Measurements from ENCODE around the gene SRGN.
A peak's percentile ranks its signal among the peaks of the same experiment; 100 is the strongest.

Gene SRGN

DNA sequence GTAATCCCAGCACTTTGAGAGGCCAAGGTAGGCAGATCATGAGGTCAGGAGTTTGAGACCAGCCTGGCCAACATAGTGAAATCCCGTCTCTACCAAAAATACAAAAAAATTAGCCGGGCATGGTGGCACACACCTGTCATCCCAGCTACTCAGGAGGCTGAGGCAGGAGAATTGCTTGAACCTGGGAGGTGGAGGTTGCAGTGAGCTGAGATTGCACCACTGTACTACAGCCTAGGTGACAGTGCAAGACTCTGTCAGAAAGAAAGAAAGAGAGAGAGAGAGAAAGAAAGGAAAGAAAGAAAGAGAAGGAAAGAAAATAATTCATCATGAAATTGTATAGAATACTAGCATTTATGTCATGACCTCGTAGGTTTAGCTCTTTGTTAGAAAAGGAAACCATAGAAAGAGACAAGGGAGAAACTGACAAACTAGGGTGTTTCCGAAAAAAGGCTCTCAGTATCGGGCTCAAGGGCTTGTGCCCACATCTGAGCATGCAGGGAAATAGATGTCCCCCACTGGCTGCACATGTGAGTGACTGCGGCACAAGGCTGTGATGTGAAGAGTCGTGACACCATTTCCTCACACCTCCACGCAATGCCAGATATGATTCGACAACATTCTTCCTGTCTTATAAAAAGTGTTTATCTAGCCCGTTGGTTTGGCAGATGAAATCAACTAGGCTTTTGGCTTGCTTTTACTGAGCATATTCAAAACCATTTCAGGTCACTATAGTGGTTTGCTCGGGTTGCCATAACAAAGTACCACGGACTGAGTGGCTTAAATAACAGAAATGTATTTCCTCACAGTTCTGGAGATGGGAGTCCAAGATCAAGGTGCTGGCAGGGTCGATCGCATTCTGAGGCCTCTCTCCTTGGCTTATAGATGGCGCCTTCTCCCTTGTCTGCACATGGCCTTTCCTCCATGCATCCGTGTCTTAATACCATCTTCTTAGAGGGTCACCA, 2.0 kb downstream of the SRGN start:
- Histone ChIP-seq H3K4me3 (ENCODE audit: low read depth, low read length) (peak overlapping the region; percentile 70), H3K36me3 (replicated peaks) (peaks cover 4% of the 10 kb centered on the region), H3K27ac (peak overlapping the region; percentile 95), H3K27me3 (replicated peaks) (no peaks in the 10 kb centered on the region)
- DNase-seq: peak; percentile 64
- TF ChIP-seq, protein P1, sequence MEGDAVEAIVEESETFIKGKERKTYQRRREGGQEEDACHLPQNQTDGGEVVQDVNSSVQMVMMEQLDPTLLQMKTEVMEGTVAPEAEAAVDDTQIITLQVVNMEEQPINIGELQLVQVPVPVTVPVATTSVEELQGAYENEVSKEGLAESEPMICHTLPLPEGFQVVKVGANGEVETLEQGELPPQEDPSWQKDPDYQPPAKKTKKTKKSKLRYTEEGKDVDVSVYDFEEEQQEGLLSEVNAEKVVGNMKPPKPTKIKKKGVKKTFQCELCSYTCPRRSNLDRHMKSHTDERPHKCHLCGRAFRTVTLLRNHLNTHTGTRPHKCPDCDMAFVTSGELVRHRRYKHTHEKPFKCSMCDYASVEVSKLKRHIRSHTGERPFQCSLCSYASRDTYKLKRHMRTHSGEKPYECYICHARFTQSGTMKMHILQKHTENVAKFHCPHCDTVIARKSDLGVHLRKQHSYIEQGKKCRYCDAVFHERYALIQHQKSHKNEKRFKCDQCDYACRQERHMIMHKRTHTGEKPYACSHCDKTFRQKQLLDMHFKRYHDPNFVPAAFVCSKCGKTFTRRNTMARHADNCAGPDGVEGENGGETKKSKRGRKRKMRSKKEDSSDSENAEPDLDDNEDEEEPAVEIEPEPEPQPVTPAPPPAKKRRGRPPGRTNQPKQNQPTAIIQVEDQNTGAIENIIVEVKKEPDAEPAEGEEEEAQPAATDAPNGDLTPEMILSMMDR (IDR thresholded peaks at IDR 0.05; ENCODE audit: low read depth, low read length, missing control alignments): no peak
- in situ Hi-C loops (cut with HindIII; ENCODE audit: low pct_ligation_motif_present, low sequenced_read_pairs): no loop called here

DNA sequence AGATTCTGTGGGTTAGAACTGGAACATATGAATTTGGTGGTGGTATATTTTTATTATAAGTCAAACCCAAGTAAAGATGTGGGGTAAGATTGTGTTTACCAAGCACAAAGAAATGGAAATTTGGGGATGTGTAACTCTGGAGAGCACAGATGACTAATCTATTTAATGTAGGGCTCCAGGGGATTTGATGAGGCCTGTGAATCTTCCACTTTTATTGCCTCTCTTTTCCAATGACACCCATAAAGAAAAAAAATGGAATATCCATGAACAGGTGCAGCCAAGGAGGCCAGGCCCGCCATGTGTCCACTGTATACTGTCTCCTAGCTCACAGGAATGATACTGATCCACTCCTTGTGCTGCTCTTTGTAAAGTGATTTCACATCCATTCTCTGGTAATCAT, 2.8 kb downstream of the SRGN start:
- H3K27ac ChIP-seq: peak overlapping the region; percentile 95
- in situ Hi-C loops (cut with HindIII; ENCODE audit: low pct_ligation_motif_present, low sequenced_read_pairs): no loop called here
- TF ChIP-seq, protein P1 (IDR thresholded peaks at IDR 0.05; ENCODE audit: low read depth, low read length, missing control alignments): no peak
- H3K27me3 ChIP-seq (replicated peaks): no peaks in the 10 kb centered on the region
- DNase-seq: no peak
- peaks cover 4% of the 10 kb centered on the region for H3K36me3 ChIP-seq (replicated peaks)
- H3K4me3 ChIP-seq (ENCODE audit: low read depth, low read length): peak overlapping the region; percentile 70

DNA sequence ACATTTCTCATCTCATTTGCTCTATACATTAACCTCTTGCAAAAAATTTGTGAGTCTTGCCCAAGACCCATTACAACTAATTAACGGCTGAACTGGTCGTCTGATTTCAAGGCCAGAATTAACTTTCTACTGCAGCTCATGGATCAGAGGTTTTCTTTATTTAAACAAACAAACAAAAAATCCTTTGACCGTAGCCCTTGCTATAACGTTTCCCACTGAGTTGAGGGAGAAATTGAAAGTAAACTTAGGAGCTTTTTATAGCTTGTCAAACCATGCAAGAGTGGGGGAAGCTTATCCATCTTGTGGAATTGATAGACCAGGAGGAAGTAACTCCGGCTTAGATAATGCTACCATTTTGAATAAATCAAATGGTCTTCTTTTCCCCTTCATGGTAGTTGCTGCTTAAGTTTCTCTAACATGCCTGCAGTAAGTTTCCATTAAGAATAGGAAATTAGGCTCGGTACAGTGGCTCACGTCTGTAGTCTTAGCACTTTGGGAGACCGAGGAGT, 3.3 kb downstream of the SRGN start:
- DNase-seq: no peak
- Histone ChIP-seq H3K27me3 (replicated peaks) (no peaks in the 10 kb centered on the region), H3K4me3 (ENCODE audit: low read depth, low read length) (peak overlapping the region; percentile 70), H3K27ac (peak overlapping the region; percentile 95), H3K36me3 (replicated peaks) (peaks cover 4% of the 10 kb centered on the region)
- in situ Hi-C loops (cut with HindIII; ENCODE audit: low pct_ligation_motif_present, low sequenced_read_pairs): no loop called here
- TF ChIP-seq, protein P1 (IDR thresholded peaks at IDR 0.05; ENCODE audit: low read depth, low read length, missing control alignments): no peak

DNA sequence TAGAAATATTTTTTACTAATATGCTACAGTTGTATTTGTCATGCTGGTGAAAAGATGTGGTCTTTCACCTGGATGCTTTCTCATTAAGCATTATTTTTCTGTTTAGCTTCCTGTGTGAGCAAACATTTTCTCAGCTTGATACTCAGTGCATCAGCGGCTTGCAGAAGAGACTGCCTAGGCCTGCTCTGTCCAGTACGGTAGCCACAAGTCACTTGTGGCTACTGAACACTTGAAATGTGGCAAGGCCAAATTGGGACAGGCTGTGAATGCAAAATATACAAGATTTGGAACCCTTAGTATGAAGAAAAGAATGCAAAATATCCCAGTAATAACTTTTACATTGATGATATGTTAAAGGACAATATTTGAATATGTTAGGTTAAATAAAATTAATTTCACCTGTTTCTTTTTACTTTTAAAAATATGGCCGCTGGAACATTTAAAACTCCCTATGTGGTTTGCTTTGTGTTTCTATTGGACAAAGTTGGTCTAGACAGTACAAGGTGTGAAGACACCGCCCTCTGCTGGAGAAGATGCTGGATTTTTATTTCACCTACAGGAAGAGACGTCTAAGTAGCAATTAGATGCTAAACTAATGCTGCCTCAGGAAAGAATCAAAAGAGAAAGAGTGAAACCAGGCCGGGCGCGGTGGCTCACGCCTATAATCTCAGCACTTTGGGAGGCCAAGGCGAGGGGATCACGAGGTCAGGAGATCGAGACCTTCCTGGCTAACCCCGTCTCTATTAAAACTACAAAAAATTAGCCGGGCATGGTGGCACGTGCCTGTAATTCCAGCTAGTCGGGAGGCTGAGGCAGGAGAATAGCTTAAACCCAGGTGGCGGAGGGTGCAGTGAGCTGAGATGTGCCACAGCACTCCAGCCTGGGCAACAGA, 5.3 kb downstream of the SRGN start:
- in situ Hi-C loops (cut with HindIII; ENCODE audit: low pct_ligation_motif_present, low sequenced_read_pairs): no loop called here
- peak; percentile 80 for DNase-seq
- Histone ChIP-seq H3K27ac (peak overlapping the region; percentile 21), H3K36me3 (replicated peaks) (peaks cover 11% of the 10 kb centered on the region), H3K27me3 (replicated peaks) (no peaks in the 10 kb centered on the region), H3K4me3 (ENCODE audit: low read depth, low read length) (no peak overlapping the region)
- TF ChIP-seq, protein P1 (IDR thresholded peaks at IDR 0.05; ENCODE audit: low read depth, low read length, missing control alignments): peak; percentile 71

DNA sequence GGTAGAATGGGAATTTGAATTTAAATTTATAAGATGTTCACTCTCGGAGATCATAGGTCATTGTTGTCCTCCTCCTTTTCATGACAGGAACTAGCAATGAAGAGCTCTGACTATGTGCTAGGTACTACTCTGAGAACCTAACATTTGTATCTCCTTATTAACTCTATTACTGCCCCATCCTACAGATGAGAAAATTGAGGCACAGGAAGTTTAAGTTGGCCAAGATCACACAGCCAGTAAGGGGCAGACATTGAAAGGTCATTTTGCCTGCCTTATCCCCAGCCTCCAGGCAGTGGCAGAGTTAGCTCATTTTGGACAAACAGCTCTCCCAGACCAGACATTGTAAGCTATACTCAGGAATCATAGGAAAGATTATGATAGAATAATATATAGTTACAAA, 6.0 kb downstream of the SRGN start:
- DNase-seq: no peak
- Histone ChIP-seq H3K4me3 (ENCODE audit: low read depth, low read length) (no peak overlapping the region), H3K27me3 (replicated peaks) (no peaks in the 10 kb centered on the region), H3K36me3 (replicated peaks) (peaks cover 17% of the 10 kb centered on the region), H3K27ac (no peak overlapping the region)
- in situ Hi-C loops (cut with HindIII; ENCODE audit: low pct_ligation_motif_present, low sequenced_read_pairs): no loop called here
- TF ChIP-seq, protein P1 (IDR thresholded peaks at IDR 0.05; ENCODE audit: low read depth, low read length, missing control alignments): peak; percentile 26

Data from brain microvascular endothelial cell (primary cell).